ENCODE measurements around the gene CPN2.

GRCh38 chr3:194367992-194368841 is 17.1 kb upstream of the CPN2 start:
- TF ChIP-seq TAF1 (IDR thresholded peaks at IDR 0.05; ENCODE audit: borderline replicate concordance, low read depth, low read length) (no peak), POLR2A (IDR thresholded peaks at IDR 0.05; ENCODE audit: low read depth, low read length) (no peak)

Measured in GM12892 (cell line).